Prostate gland (tissue), 2 donors: Measurements from ENCODE around the gene SERBP1. TPM values are rescaled to one million over a fixed set of nuclear protein-coding genes. Genes with fewer than 3 reads are reported as not detected.

Source experiments
- DNase-seq: peaks from one replicate; pipeline ENCODE4 v3.0.0-alpha.2; 2019; ENCODE audit warnings: low spot score
- H3K27ac ChIP-seq, 2 donors: fragments of 200-600 bp; sonication (generic); 2 replicates each; pipeline ENCODE4 v1.5.1; 2017 to 2019
- H3K27me3 ChIP-seq: fragments of 200-600 bp; sonication (generic); replicated peaks from 2 replicates; pipeline ENCODE4 v1.5.1; 2019; ENCODE audit not compliant: insufficient read depth
- H3K36me3 ChIP-seq, 2 donors: fragments of 200-600 bp; sonication (generic); 1 replicate in 1 of 2; 2 replicates in 1 of 2; pipeline versions ENCODE4 v1.5.1 to v1.8.1; 2017 to 2019
- H3K4me1 ChIP-seq: fragments of 200-600 bp; sonication (generic); replicated peaks from 2 replicates; pipeline ENCODE4 v1.5.1; 2019
- H3K4me3 ChIP-seq, 2 donors: fragments of 200-600 bp; sonication (generic); 2 replicates each; pipeline ENCODE4 v1.5.1; 2017 to 2019
- H3K9me3 ChIP-seq: fragments of 200-600 bp; sonication (generic); 2 replicates; pipeline ENCODE4 v1.5.1; 2017
- CTCF ChIP-seq, 4 experiments: fragments of 200-600 bp in 2 of 4; fragments of 450-650 bp in 2 of 4; sonication (generic) in 2 of 4; IDR thresholded peaks; 1 replicate in 3 of 4; 2 replicates in 1 of 4; pipeline ENCODE4 v1.5.1; 2016 to 2019; ENCODE audit warnings: antibody characterized with exemption in 4 of 4, mild to moderate bottlenecking in 2 of 4, moderate library complexity in 2 of 4
- POLR2A ChIP-seq: fragments of 450-650 bp; IDR thresholded peaks from one replicate; pipeline ENCODE4 v1.6.1; 2016; ENCODE audit warnings: antibody characterized with exemption, mild to moderate bottlenecking
- POLR2AphosphoS5 ChIP-seq: sonication (generic); formaldehyde crosslinking; IDR thresholded peaks from one replicate; pipeline ENCODE4 v1.6.1; 2017; ENCODE audit warnings: antibody characterized with exemption
- WGBS: methylation state at CpG from one replicate; pipeline ENCODE4 v1.1.5; 2018; 5-methylcytosine and 5-hydroxymethylcytosine counted together
- intact Hi-C: fragments of 100-400 bp; cut with DNase I; formaldehyde crosslinking; loops from one replicate; pipeline ENCODE4 v1.14.2; 2022
- total RNA-seq, 2 donors: library from RNA; depleted of rRNA; stranded (reverse); fragments of >200 nt; gene quantifications; one replicate each; pipeline ENCODE4 v1.1.0, GENCODE V29; 2016

Gene SERBP1
- total RNA-seq, 2 donors from 2014 or later: 155 to 169 TPM

GRCh38 chr1:67472056-67472455 is 41.9 kb upstream of the SERBP1 start:
- 32% methylated on average over 2 of the region's 2 CpGs for WGBS
- Histone ChIP-seq H3K4me1 (no peaks in the 10 kb centered on the region), H3K27ac (no peak overlapping the region), H3K36me3 (no peaks in the 10 kb centered on the region), H3K27me3 (no peaks in the 10 kb centered on the region), H3K4me3 (no peak overlapping the region), H3K9me3 (no peaks in the 10 kb centered on the region)
- intact Hi-C loops: no loop called here
- TF ChIP-seq POLR2AphosphoS5: peak; percentile 22
- TF ChIP-seq POLR2A: no peak
- TF ChIP-seq CTCF (IDR thresholded peaks at IDR 0.05): no peak
- peak; percentile 34 for DNase-seq

GRCh38 chr1:67469431-67469830 is 39.2 kb upstream of the SERBP1 start:
- TF ChIP-seq POLR2A: no peak
- no peak for TF ChIP-seq POLR2AphosphoS5
- no peak for TF ChIP-seq CTCF (IDR thresholded peaks at IDR 0.05)
- no peak overlapping the region for H3K27ac ChIP-seq
- intact Hi-C loops: no loop called here
- no peak overlapping the region for H3K4me3 ChIP-seq
- no peaks in the 10 kb centered on the region for H3K4me1 ChIP-seq
- 61% methylated on average over 3 of the region's 3 CpGs for WGBS
- H3K27me3 ChIP-seq: no peaks in the 10 kb centered on the region
- H3K36me3 ChIP-seq: no peaks in the 10 kb centered on the region
- no peaks in the 10 kb centered on the region for H3K9me3 ChIP-seq
- no peak for DNase-seq

GRCh38 chr1:67468066-67468718 is 38.0 kb upstream of the SERBP1 start:
- Histone ChIP-seq H3K4me3 (no peak overlapping the region), H3K36me3 (no peaks in the 10 kb centered on the region), H3K27me3 (no peaks in the 10 kb centered on the region), H3K27ac (no peak overlapping the region), H3K4me1 (no peaks in the 10 kb centered on the region), H3K9me3 (no peaks in the 10 kb centered on the region)
- intact Hi-C loops: no loop called here
- DNase-seq: no peak
- no peak for TF ChIP-seq POLR2A
- TF ChIP-seq POLR2AphosphoS5: no peak
- TF ChIP-seq CTCF (IDR thresholded peaks at IDR 0.05): no peak
- WGBS: 70% methylated on average over 4 of the region's 4 CpGs

GRCh38 chr1:67465375-67465774 is 35.2 kb upstream of the SERBP1 start:
- intact Hi-C loops: no loop called here
- no peaks in the 10 kb centered on the region for H3K36me3 ChIP-seq
- DNase-seq: no peak
- no peak for TF ChIP-seq POLR2A
- TF ChIP-seq CTCF (IDR thresholded peaks at IDR 0.05): no peak
- no peak for TF ChIP-seq POLR2AphosphoS5
- H3K9me3 ChIP-seq: no peaks in the 10 kb centered on the region
- no peak overlapping the region for H3K4me3 ChIP-seq
- no peaks in the 10 kb centered on the region for H3K4me1 ChIP-seq
- H3K27me3 ChIP-seq: no peaks in the 10 kb centered on the region
- no peak overlapping the region for H3K27ac ChIP-seq
- WGBS: 56% methylated on average over 4 of the region's 4 CpGs

- H3K36me3 ChIP-seq: no peaks in the 10 kb centered on the region
- intact Hi-C loops: no loop called here
- WGBS: 38% methylated on average over 5 of the region's 5 CpGs
- no peaks in the 10 kb centered on the region for H3K4me1 ChIP-seq
- H3K4me3 ChIP-seq: no peak overlapping the region
- H3K9me3 ChIP-seq: no peaks in the 10 kb centered on the region
- DNase-seq: peak; percentile 14
- no peak overlapping the region for H3K27ac ChIP-seq
- TF ChIP-seq CTCF (IDR thresholded peaks at IDR 0.05) (no peak), POLR2AphosphoS5 (no peak), POLR2A (no peak)
- no peaks in the 10 kb centered on the region for H3K27me3 ChIP-seq
These were observed 34.5 kb upstream of the SERBP1 start for GRCh38 chr1:67464746-67465145.
